A204.1 (cell line): ENCODE results near the gene PIGK.

Source experiments
- FAIRE-seq: peaks from 2 replicates; lab custom pipeline; 2012; peaks lifted over from hg19 to GRCh38; lab: Jason Lieb, UNC

The PIGK gene

GRCh38 chr1:77096496-77097255 lies 122.6 kb downstream of the PIGK start:
- FAIRE-seq = no peak

GRCh38 chr1:77095236-77095635 lies 124.0 kb downstream of the PIGK start:
- FAIRE-seq = no peak

- FAIRE-seq = no peak
These were observed 129.5 kb downstream of the PIGK start for GRCh38 chr1:77089756-77090155.

GRCh38 chr1:77085109-77085508 lies 134.1 kb downstream of the PIGK start:
- FAIRE-seq = no peak

GRCh38 chr1:77084457-77084856 lies 134.8 kb downstream of the PIGK start:
- FAIRE-seq = no peak

GRCh38 chr1:77081834-77082233 lies 137.4 kb downstream of the PIGK start:
- no peak for FAIRE-seq

GRCh38 chr1:77076759-77077158 lies 142.5 kb downstream of the PIGK start:
- no peak for FAIRE-seq

GRCh38 chr1:77068013-77068412 lies 151.2 kb downstream of the PIGK start:
- no peak for FAIRE-seq

- no peak for FAIRE-seq
These were observed 153.4 kb downstream of the PIGK start for GRCh38 chr1:77065693-77066342.

GRCh38 chr1:77064246-77064645 lies 155.0 kb downstream of the PIGK start:
- no peak for FAIRE-seq

- no peak for FAIRE-seq
These were observed 156.1 kb downstream of the PIGK start for GRCh38 chr1:77063118-77063517.

GRCh38 chr1:77061162-77061561 lies 158.1 kb downstream of the PIGK start:
- FAIRE-seq = no peak

- no peak for FAIRE-seq
These were observed 159.2 kb downstream of the PIGK start for GRCh38 chr1:77060000-77060399.

- no peak for FAIRE-seq
These were observed 161.1 kb downstream of the PIGK start for GRCh38 chr1:77057994-77058585.

GRCh38 chr1:77056525-77056924 lies 162.7 kb downstream of the PIGK start:
- FAIRE-seq = no peak

- FAIRE-seq = no peak
These were observed 167.8 kb downstream of the PIGK start for GRCh38 chr1:77051425-77051824.

GRCh38 chr1:77048615-77049005 lies 170.6 kb downstream of the PIGK start:
- FAIRE-seq = no peak

GRCh38 chr1:77047978-77048614 lies 171.1 kb downstream of the PIGK start:
- FAIRE-seq = no peak

- no peak for FAIRE-seq
These were observed 171.7 kb downstream of the PIGK start for GRCh38 chr1:77047575-77047974.

GRCh38 chr1:77044133-77044849 lies 174.9 kb downstream of the PIGK start:
- no peak for FAIRE-seq

GRCh38 chr1:77040826-77041225 lies 178.4 kb downstream of the PIGK start:
- no peak for FAIRE-seq

GRCh38 chr1:77039739-77040138 lies 179.5 kb downstream of the PIGK start:
- FAIRE-seq = no peak
